Measurements from ENCODE around the gene STOM. TPM values are rescaled to one million over a fixed set of nuclear protein-coding genes. Genes with fewer than 3 reads are reported as not detected.

Gene STOM
- total and polyA plus RNA-seq, 7 donors, result 22.8 to 609 (median 303) TPM

GRCh38 chr9:121394292-121394691, 24.2 kb upstream of the STOM start:
- Histone ChIP-seq H3K36me3 (no peaks in the 10 kb centered on the region), H3K27ac (no peak overlapping the region), H3K4me3 (no peak overlapping the region), H3K9me3 (no peaks in the 10 kb centered on the region), H3K4me1 (peaks cover 0 to 4% (median 0%) of the 10 kb centered on the region in 4 donors), H3K27me3 (no peaks in the 10 kb centered on the region)
- TF ChIP-seq POLR2A (IDR thresholded peaks at IDR 0.05) (no peak), EP300 (IDR thresholded peaks at IDR 0.05) (no peak), POLR2AphosphoS5 (IDR thresholded peaks at IDR 0.05) (no peak)
- TF ChIP-seq, protein P1, sequence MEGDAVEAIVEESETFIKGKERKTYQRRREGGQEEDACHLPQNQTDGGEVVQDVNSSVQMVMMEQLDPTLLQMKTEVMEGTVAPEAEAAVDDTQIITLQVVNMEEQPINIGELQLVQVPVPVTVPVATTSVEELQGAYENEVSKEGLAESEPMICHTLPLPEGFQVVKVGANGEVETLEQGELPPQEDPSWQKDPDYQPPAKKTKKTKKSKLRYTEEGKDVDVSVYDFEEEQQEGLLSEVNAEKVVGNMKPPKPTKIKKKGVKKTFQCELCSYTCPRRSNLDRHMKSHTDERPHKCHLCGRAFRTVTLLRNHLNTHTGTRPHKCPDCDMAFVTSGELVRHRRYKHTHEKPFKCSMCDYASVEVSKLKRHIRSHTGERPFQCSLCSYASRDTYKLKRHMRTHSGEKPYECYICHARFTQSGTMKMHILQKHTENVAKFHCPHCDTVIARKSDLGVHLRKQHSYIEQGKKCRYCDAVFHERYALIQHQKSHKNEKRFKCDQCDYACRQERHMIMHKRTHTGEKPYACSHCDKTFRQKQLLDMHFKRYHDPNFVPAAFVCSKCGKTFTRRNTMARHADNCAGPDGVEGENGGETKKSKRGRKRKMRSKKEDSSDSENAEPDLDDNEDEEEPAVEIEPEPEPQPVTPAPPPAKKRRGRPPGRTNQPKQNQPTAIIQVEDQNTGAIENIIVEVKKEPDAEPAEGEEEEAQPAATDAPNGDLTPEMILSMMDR (IDR thresholded peaks at IDR 0.05), result no peak
- intact Hi-C loops (cut with DNase I), result no loop called here
- 93 to 95% methylated on average over 3 of the region's 3 CpGs for WGBS, 2 donors
- DNase-seq, result no peak

GRCh38 chr9:121393318-121393717, 23.3 kb upstream of the STOM start:
- H3K27me3 ChIP-seq, result no peaks in the 10 kb centered on the region
- H3K9me3 ChIP-seq, result no peaks in the 10 kb centered on the region
- no peaks in the 10 kb centered on the region for H3K36me3 ChIP-seq
- H3K27ac ChIP-seq, result no peak overlapping the region
- intact Hi-C loops (cut with DNase I), result no loop called here
- no peak for TF ChIP-seq POLR2A (IDR thresholded peaks at IDR 0.05)
- TF ChIP-seq, protein P1 (IDR thresholded peaks at IDR 0.05), result no peak
- TF ChIP-seq EP300 (IDR thresholded peaks at IDR 0.05), result no peak
- no peak for TF ChIP-seq POLR2AphosphoS5 (IDR thresholded peaks at IDR 0.05)
- H3K4me3 ChIP-seq, result no peak overlapping the region
- peaks cover 0 to 4% (median 0%) of the 10 kb centered on the region in 4 donors for H3K4me1 ChIP-seq
- WGBS, 2 donors, result 16 to 24% methylated on average over 2 of the region's 2 CpGs
- DNase-seq, result no peak

DNA sequence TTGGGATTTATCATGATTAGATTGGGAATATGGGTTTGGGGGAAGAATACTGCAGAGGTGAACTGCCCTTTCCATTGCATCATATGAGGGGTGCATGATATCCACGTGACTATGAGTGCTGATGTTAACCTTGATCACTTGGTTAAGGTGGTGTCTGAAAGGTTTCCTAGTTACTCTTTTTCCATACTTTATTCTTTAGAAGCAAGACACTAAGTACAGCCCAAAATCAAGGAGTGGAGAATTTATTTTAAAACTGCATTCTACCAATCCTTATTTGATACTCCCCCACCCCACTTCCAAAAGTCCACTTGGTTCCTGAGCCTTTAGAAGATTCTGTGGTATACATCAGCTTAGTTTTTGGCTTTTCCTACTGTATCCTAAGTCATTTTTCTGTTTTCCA, 20.3 kb upstream of the STOM start:
- intact Hi-C loops (cut with DNase I), result no loop called here
- 68 to 93% methylated on average over 1 of the region's 1 CpG for WGBS, 2 donors

GRCh38 chr9:121388140-121388905, 18.3 kb upstream of the STOM start:
- Histone ChIP-seq H3K9me3 (no peaks in the 10 kb centered on the region), H3K36me3 (no peaks in the 10 kb centered on the region), H3K4me3 (no peak overlapping the region), H3K27ac (no peak overlapping the region), H3K27me3 (no peaks in the 10 kb centered on the region), H3K4me1 (no peaks in the 10 kb centered on the region)
- 90 to 91% methylated on average over 4 of the region's 4 CpGs for WGBS, 2 donors
- intact Hi-C loops (cut with DNase I), result no loop called here
- TF ChIP-seq, protein P1 (IDR thresholded peaks at IDR 0.05), result no peak
- no peak for TF ChIP-seq POLR2AphosphoS5 (IDR thresholded peaks at IDR 0.05)
- no peak for TF ChIP-seq POLR2A (IDR thresholded peaks at IDR 0.05)
- TF ChIP-seq EP300 (IDR thresholded peaks at IDR 0.05), result no peak
- no peak for DNase-seq

More for the DNA sequence above, 20.3 kb upstream of the STOM start:
- no peak for DNase-seq
- Histone ChIP-seq H3K9me3 (no peaks in the 10 kb centered on the region), H3K27me3 (no peaks in the 10 kb centered on the region), H3K4me1 (no peaks in the 10 kb centered on the region), H3K4me3 (no peak overlapping the region), H3K36me3 (no peaks in the 10 kb centered on the region), H3K27ac (no peak overlapping the region)
- TF ChIP-seq POLR2A (IDR thresholded peaks at IDR 0.05), result no peak
- no peak for TF ChIP-seq POLR2AphosphoS5 (IDR thresholded peaks at IDR 0.05)
- no peak for TF ChIP-seq EP300 (IDR thresholded peaks at IDR 0.05)
- TF ChIP-seq, protein P1 (IDR thresholded peaks at IDR 0.05), result no peak
